Measurements from ENCODE around the gene MFAP3L. TPM values are rescaled to one million over a fixed set of nuclear protein-coding genes. Genes with fewer than 3 reads are reported as not detected.

The MFAP3L gene
- total RNA-seq, 3 donors from 2014 or later: 2.5 to 10.8 (median 3.6) TPM

DNA sequence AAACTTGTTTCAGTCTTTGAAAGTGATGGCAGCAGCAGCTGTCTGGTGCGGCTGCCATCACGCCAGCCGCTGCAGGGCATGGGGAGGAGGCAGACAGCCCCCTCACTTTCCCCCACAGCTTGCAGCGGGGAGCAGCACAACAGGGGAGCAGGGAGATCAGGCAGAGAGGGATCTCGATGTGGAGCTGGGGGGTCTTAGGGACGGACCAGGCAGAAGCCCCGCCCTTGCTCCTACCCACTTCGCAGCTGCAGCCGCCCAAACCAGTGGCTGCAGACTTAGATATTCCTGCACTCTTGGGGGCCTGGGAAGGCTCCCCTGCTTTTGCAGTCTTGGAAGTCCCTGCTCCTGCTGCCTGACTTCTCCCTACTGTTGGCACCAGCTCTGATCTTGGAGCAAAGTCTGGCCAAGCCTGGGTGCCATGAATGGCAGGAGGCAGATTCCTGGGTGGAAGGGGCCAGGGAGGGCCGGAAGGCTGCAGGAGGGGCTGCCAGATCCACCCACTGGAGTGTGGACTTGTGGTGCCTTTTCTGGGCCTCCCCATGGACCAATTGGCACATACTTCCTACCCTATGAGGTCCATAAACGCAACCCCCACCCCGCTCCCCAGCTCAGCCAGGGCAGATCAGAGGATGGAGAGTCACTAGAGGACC, 14.0 kb upstream of the MFAP3L start:
- no peaks in the 10 kb centered on the region for H3K9me3 ChIP-seq
- H3K4me3 ChIP-seq: no peak overlapping the region
- no peaks in the 10 kb centered on the region for H3K36me3 ChIP-seq (ENCODE audit: low read depth)
- DNase-seq (no peak), ATAC-seq (no peak)
- no peaks in the 10 kb centered on the region for H3K4me1 ChIP-seq (ENCODE audit: low read depth)
- intact Hi-C loops (cut with DNase I, micrococcal nuclease): no loop called here
- TF ChIP-seq, protein P1, sequence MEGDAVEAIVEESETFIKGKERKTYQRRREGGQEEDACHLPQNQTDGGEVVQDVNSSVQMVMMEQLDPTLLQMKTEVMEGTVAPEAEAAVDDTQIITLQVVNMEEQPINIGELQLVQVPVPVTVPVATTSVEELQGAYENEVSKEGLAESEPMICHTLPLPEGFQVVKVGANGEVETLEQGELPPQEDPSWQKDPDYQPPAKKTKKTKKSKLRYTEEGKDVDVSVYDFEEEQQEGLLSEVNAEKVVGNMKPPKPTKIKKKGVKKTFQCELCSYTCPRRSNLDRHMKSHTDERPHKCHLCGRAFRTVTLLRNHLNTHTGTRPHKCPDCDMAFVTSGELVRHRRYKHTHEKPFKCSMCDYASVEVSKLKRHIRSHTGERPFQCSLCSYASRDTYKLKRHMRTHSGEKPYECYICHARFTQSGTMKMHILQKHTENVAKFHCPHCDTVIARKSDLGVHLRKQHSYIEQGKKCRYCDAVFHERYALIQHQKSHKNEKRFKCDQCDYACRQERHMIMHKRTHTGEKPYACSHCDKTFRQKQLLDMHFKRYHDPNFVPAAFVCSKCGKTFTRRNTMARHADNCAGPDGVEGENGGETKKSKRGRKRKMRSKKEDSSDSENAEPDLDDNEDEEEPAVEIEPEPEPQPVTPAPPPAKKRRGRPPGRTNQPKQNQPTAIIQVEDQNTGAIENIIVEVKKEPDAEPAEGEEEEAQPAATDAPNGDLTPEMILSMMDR (IDR thresholded peaks at IDR 0.05): no peak

DNA sequence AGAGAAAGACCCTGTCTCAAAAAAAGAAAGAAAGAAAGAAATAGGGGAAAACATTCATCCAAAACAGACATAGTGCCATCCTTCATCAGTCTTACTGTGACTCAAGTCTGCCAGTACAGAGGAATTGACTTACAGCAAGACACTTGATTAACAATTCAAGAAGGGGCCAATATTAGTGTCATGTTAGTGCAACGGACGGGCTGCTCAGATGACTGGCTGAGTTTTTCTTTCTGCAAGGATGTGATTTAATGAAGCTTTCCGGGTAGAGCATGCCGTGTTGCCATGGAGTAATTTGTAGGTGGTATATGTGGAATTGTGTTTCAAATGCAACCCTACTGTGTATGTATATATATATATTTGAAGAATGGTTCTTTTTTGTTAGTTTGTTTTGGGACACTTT, 12.6 kb upstream of the MFAP3L start:
- no peak overlapping the region for H3K4me3 ChIP-seq
- TF ChIP-seq, protein P1 (IDR thresholded peaks at IDR 0.05): no peak
- ATAC-seq: no peak

DNA sequence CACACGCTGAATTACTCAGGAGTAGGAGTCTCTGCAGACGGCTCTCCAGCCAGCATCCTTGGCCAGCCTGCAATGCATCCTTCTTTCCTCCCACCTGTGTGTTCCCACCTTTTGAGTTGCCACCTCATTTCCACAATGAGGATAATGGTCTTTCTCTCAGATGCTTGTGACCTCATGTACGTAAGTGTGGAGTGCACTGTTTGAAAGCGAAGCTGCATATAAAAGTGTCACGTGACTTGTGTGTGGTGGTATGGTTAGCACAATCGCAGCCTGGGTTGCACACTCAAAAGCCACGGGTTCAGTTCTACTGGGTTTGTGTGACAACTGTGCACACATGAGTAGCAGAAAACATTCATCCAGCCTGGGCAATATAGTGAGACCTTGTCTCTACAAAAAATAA, 12.0 kb upstream of the MFAP3L start:
- intact Hi-C loops (cut with DNase I, micrococcal nuclease): no loop called here
- ATAC-seq (no peak), DNase-seq (no peak)
- Histone ChIP-seq H3K36me3 (ENCODE audit: low read depth) (no peaks in the 10 kb centered on the region), H3K4me3 (no peak overlapping the region), H3K9me3 (no peaks in the 10 kb centered on the region), H3K4me1 (ENCODE audit: low read depth) (no peaks in the 10 kb centered on the region)
- TF ChIP-seq, protein P1 (IDR thresholded peaks at IDR 0.05): no peak

More for the DNA sequence above, 12.6 kb upstream of the MFAP3L start:
- DNase-seq: no peak
- intact Hi-C loops (cut with DNase I, micrococcal nuclease): no loop called here
- no peaks in the 10 kb centered on the region for H3K36me3 ChIP-seq (ENCODE audit: low read depth)
- H3K9me3 ChIP-seq: no peaks in the 10 kb centered on the region
- H3K4me1 ChIP-seq (ENCODE audit: low read depth): no peaks in the 10 kb centered on the region

DNA sequence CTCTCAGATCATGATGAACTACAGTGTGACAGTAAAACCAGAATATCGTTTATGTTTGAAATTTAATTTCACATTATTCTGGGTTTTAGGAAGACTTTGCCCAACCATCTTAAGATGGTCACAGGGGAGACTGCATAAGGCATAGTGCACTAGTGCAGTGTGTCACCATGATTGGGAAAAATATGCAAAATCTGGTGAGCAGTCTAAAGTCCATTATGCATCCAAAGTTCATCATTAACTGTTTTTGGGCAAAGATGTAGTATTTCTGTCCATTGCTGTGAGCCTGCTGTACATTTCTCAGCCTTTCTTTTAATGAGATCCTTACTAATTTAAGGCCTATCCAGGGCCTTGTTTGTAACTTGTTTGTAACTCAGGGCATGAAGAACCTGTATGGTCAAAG, 11.3 kb upstream of the MFAP3L start:
- ATAC-seq (no peak), DNase-seq (no peak)

DNA sequence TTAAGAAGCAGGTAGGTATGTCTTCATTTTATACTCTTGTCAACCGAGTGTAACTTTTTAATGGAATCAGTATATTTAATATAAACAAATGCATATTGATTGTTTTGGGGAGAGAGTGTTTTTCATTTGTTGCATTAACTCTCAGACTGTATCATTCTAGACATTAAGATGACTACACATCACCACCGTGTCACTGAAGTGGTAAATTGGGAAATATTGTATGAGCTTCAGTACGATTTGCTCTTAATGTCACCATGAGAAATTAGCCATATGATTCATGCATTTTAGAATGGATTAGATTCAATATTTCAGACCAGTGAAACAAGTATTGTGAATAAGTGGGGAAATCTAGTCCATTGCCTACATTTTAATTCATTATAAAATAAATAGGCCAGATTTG, 9.7 kb upstream of the MFAP3L start:
- no peaks in the 10 kb centered on the region for H3K4me1 ChIP-seq (ENCODE audit: low read depth)
- no peak overlapping the region for H3K4me3 ChIP-seq
- DNase-seq (no peak), ATAC-seq (no peak)
- no peaks in the 10 kb centered on the region for H3K36me3 ChIP-seq (ENCODE audit: low read depth)
- intact Hi-C loops (cut with DNase I, micrococcal nuclease): no loop called here
- TF ChIP-seq, protein P1 (IDR thresholded peaks at IDR 0.05): no peak
- no peaks in the 10 kb centered on the region for H3K9me3 ChIP-seq

More for the DNA sequence above, 11.3 kb upstream of the MFAP3L start:
- H3K4me1 ChIP-seq (ENCODE audit: low read depth): no peaks in the 10 kb centered on the region
- TF ChIP-seq, protein P1 (IDR thresholded peaks at IDR 0.05): no peak
- intact Hi-C loops (cut with DNase I, micrococcal nuclease): no loop called here
- no peaks in the 10 kb centered on the region for H3K36me3 ChIP-seq (ENCODE audit: low read depth)
- H3K9me3 ChIP-seq: no peaks in the 10 kb centered on the region
- H3K4me3 ChIP-seq: no peak overlapping the region

DNA sequence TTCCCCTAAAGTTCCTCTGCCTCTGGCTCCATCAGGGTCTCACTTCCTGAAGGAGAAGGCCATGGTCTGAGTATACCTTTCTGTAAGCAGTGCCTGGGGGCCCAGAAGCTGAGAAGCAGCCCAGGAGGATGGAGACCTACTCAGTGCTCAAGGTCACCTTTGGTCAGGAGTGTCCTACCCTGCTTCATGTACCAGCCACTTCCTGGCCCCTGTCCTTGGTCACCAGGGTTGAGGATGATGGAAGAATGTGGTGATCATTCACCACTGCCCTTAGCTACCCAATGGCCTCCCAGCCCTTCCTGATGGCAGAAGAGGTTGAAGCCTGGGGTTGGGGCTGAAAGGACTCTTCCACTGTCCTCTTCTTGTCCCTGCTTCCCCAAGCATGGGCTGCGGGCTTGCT, 9.0 kb upstream of the MFAP3L start:
- H3K36me3 ChIP-seq (ENCODE audit: low read depth): no peaks in the 10 kb centered on the region
- no peak for ATAC-seq
- TF ChIP-seq, protein P1 (IDR thresholded peaks at IDR 0.05): no peak
- H3K9me3 ChIP-seq: no peaks in the 10 kb centered on the region
- H3K4me1 ChIP-seq (ENCODE audit: low read depth): no peaks in the 10 kb centered on the region
- intact Hi-C loops (cut with DNase I, micrococcal nuclease): no loop called here
- H3K4me3 ChIP-seq: no peak overlapping the region
- DNase-seq: no peak

Data from mucosa of descending colon (tissue), 3 donors.